K562 (cell line): ENCODE measurements around the gene CLEC18B. TPM values are rescaled to one million over a fixed set of nuclear protein-coding genes. Genes with fewer than 3 reads are reported as not detected.

Source experiments
- ATAC-seq: fragments of 200-7000 bp; cut with Tn5 transposase; 3 replicates; pipeline ENCODE4 v1.9.1; 2020; ENCODE audit warnings: moderate library complexity
- BruUV-seq: library from RNA; stranded (reverse); fragments of 400-500 nt; replicated peaks from 2 replicates; lab custom pipeline; 2021; lab: Mats Ljungman, UMichigan
- CTCF ChIA-PET: fragments of 300-600 bp; formaldehyde crosslinking; extraction: SDS; loops from one replicate; lab custom pipeline; 2021; ENCODE audit warnings: low intra/inter-chr PET ratio; lab: Yijun Ruan, JAX
- POLR2A ChIA-PET: fragments of 300-600, 350-650 bp; sonication (Branson Sonifier 250); formaldehyde crosslinking; extraction: SDS; loops from one replicate; lab custom pipeline; 2021; ENCODE audit warnings: antibody characterized with exemption, inconsistent platforms; lab: Yijun Ruan, JAX
- DNase-seq, 4 experiments: peaks; one replicate each; pipeline versions ENCODE4 v3.0.0 to v3.0.0-alpha.2; 2011 to 2018; ENCODE audit warnings: low spot score in 3 of 4, mixed read lengths in 3 of 4; ENCODE audit errors: extremely low read depth in 1 of 4
- FAIRE-seq: peaks from 2 replicates; lab custom pipeline; 2011; peaks lifted over from hg19 to GRCh38; lab: Jason Lieb, UNC
- H2AFZ ChIP-seq: 2 replicates; pipeline ENCODE4 v1.6.0; 2011; ENCODE audit warnings: low read depth, low read length, control low read depth, inconsistent platforms
- H3K27ac ChIP-seq: fragments of 200-600 bp; 3 replicates; pipeline ENCODE4 v1.8.0; 2011; ENCODE audit warnings: low read depth, mild to moderate bottlenecking, control low read depth, inconsistent platforms, low read length, moderate library complexity, mixed read lengths; ENCODE audit errors: extremely low read depth
- H3K27me3 ChIP-seq, 2 experiments: fragments of 300-600 bp in 1 of 2; 2 replicates in 1 of 2; 3 replicates in 1 of 2; pipeline versions ENCODE4 v1.6.0 to v1.8.0; 2011; ENCODE audit warnings: inconsistent platforms in 2 of 2, low read length in 2 of 2, mild to moderate bottlenecking in 1 of 2, mixed read lengths in 1 of 2, moderate library complexity in 1 of 2; ENCODE audit not compliant: control insufficient read depth in 2 of 2, insufficient read depth in 2 of 2
- H3K36me3 ChIP-seq: fragments of 300-600 bp; 3 replicates; pipeline ENCODE4 v1.8.0; 2011; ENCODE audit warnings: mild to moderate bottlenecking, low read length, inconsistent platforms; ENCODE audit not compliant: control insufficient read depth, insufficient read depth
- H3K4me1 ChIP-seq, 2 experiments: fragments of 200-600 bp in 1 of 2; replicated peaks in 1 of 2; 2 replicates in 1 of 2; 3 replicates in 1 of 2; pipeline versions ENCODE4 v1.5.1 to v1.8.0; 2011; ENCODE audit warnings: inconsistent platforms in 2 of 2, low read length in 2 of 2, mild to moderate bottlenecking in 1 of 2, mixed read lengths in 1 of 2, moderate library complexity in 1 of 2; ENCODE audit not compliant: control insufficient read depth in 2 of 2, insufficient read depth in 2 of 2
- H3K4me2 ChIP-seq: 2 replicates; pipeline ENCODE4 v1.6.1; 2011; ENCODE audit warnings: low read length, control low read depth, inconsistent platforms, mixed read lengths; ENCODE audit not compliant: insufficient read depth
- H3K4me3 ChIP-seq: fragments of 200-600 bp; sonication (generic), shearing (Covaris generic); 2 replicates; pipeline ENCODE4 v1.5.1; 2016; ENCODE audit warnings: control low read depth, inconsistent platforms
- H3K79me2 ChIP-seq: fragments of 200-600 bp; 3 replicates; pipeline ENCODE4 v1.8.0; 2011; ENCODE audit warnings: low read length, inconsistent platforms; ENCODE audit not compliant: control insufficient read depth, insufficient read depth
- H3K9ac ChIP-seq, 2 experiments: 2 replicates each; pipeline versions ENCODE4 v1.6.0 to v1.6.1; 2011; ENCODE audit warnings: low read depth in 2 of 2, low read length in 2 of 2, control low read depth in 1 of 2, inconsistent platforms in 1 of 2, mild to moderate bottlenecking in 1 of 2, mixed read lengths in 1 of 2; ENCODE audit not compliant: insufficient read depth in 1 of 2
- H3K9me1 ChIP-seq: one replicate; pipeline ENCODE4 v1.6.0; 2011; ENCODE audit warnings: inconsistent platforms, mild to moderate bottlenecking, low read length, moderate library complexity; ENCODE audit not compliant: control insufficient read depth, insufficient read depth
- H3K9me3 ChIP-seq: replicated peaks from 2 replicates; pipeline ENCODE4 v1.5.1; 2011; ENCODE audit warnings: low read depth, low read length, inconsistent platforms; ENCODE audit not compliant: control insufficient read depth, insufficient read depth
- H4K20me1 ChIP-seq: replicated peaks from 2 replicates; pipeline ENCODE4 v1.6.1; 2011; ENCODE audit warnings: low read length, inconsistent platforms, mixed read lengths; ENCODE audit not compliant: control insufficient read depth, insufficient read depth
- CUX1 ChIP-seq: fragments of 200-800 bp; sonication (Bioruptor generic); IDR thresholded peaks from 2 replicates; pipeline ENCODE4 v1.6.1; 2016; ENCODE audit warnings: missing genetic modification characterization, missing compliant biosample characterization
- NKRF ChIP-seq: fragments of 450-650 bp; IDR thresholded peaks from 2 replicates; pipeline ENCODE4 v1.6.1; 2016; ENCODE audit warnings: borderline replicate concordance
- ZNF280B ChIP-seq: fragments of 250-450 bp; sonication (Bioruptor Pico); IDR thresholded peaks from 2 replicates; pipeline ENCODE4 v1.5.1; 2021; ENCODE audit warnings: mild to moderate bottlenecking
- WGBS: fragments of 100-300 bp; shearing (Covaris generic); methylation state at CpG from one replicate; pipeline ENCODE4 v1.1.6; 2016; ENCODE audit warnings: low coverage, mixed read lengths; ENCODE audit not compliant: insufficient coverage; ENCODE audit errors: missing lambda C conversion rate; 5-methylcytosine and 5-hydroxymethylcytosine counted together
- in situ Hi-C: fragments of 300-500 bp; cut with MboI; formaldehyde crosslinking; loops from 4 replicates; pipeline ENCODE4 v1.15.0; 2018; ENCODE audit warnings: inconsistent platforms, mixed read lengths
- intact Hi-C: fragments of 100-400 bp; cut with micrococcal nuclease; formaldehyde crosslinking; loops from 2 replicates; pipeline ENCODE4 v1.14.2; 2022
- polyA plus RNA-seq, 8 experiments: library from polyadenylated mRNA; depleted of rRNA in 4 of 8; stranded (reverse) in 5 of 8; unstranded in 3 of 8; fragments of >200 nt; fragmentation: Nextera tagmentation in 2 of 8; fragmentation: Illumina TruSeq in 1 of 8; extraction: Ambion mirVana in 2 of 8; extraction: Trizol in 1 of 8; gene quantifications; 2 replicates each; pipeline versions ENCODE4 v1.2.1 to v1.2.3, GENCODE V29; 2011 to 2014; ENCODE audit warnings: inconsistent platforms in 1 of 8, missing spikeins in 1 of 8
- total RNA-seq, 7 experiments: library from RNA; depleted of rRNA in 6 of 7; stranded (reverse); fragments of >200 nt in 6 of 7; fragmentation: Illumina TruSeq in 2 of 7; extraction: Trizol in 2 of 7; gene quantifications; 2 replicates each; pipeline versions ENCODE4 v1.2.1 to v1.2.3, GENCODE V29; 2011 to 2021; ENCODE audit warnings: low replicate concordance in 1 of 7

CLEC18B gene
- total and polyA plus RNA-seq, 9 of the 15 experiments (the other 6 are each of a cell fraction or from before 2014, with no cell fraction given) = 0.23 to 7.6 (median 3.5) TPM

- H3K36me3 ChIP-seq = peaks cover 18% of the 10 kb centered on the region; the same call in 2 of the 3 replicates
- DNase-seq = no peak
- no peak for FAIRE-seq
- TF ChIP-seq ZNF280B (CRISPR knock-in tag) (no peak), CUX1 (CRISPR knock-in tag) (no peak), NKRF (no peak)
Measured at GRCh38 chr16:74449470-74449869, 28.2 kb upstream of the CLEC18B start.

More at GRCh38 chr16:74449470-74449869, 28.2 kb upstream of the CLEC18B start:
- no peak for ATAC-seq
- Histone ChIP-seq H4K20me1 (peaks cover 3% of the 10 kb centered on the region; the same call in 1 of the 2 replicates), H3K9ac (no peak overlapping the region), H3K4me3 (no peak overlapping the region), H3K9me3 (no peaks in the 10 kb centered on the region), H3K79me2 (no peaks in the 10 kb centered on the region), H3K4me1 (no peaks in the 10 kb centered on the region; a peak in 1 of 5 replicates), H2AFZ (no peak overlapping the region), H3K27me3 (no peaks in the 10 kb centered on the region), H3K27ac (no peak overlapping the region), H3K9me1 (no peaks in the 10 kb centered on the region), H3K4me2 (no peak overlapping the region)
- intact Hi-C loops = loop anchor here (5.0 kb wide), 1 partner anchor 103 kb away; no protein-coding TSS in a partner anchor
- CTCF ChIA-PET = no interaction called here
- 83% methylated on average over 5 of the region's 5 CpGs for WGBS
- in situ Hi-C loops = no loop called here
- BruUV-seq = no TSS peak
- POLR2A ChIA-PET = no interaction called here
